BJ (cell line): ENCODE data around the gene PHPT1. TPM values are rescaled to one million over a fixed set of nuclear protein-coding genes. Genes with fewer than 3 reads are reported as not detected.

Experiments used
- CTCF ChIA-PET: fragments of 350-600 bp; formaldehyde crosslinking; extraction: SDS; loops from one replicate; lab custom pipeline; 2021; ENCODE audit warnings: antibody characterized with exemption, inconsistent platforms; lab: Yijun Ruan, JAX
- POLR2A ChIA-PET: fragments of 300-600 bp; sonication (Branson Sonifier 250); formaldehyde crosslinking; extraction: SDS; loops from one replicate; lab custom pipeline; 2021; ENCODE audit warnings: antibody characterized with exemption; lab: Charles Lee
- DNase-seq: peaks from one replicate; pipeline ENCODE4 v3.0.0-alpha.2; 2011; ENCODE audit warnings: low read depth
- H3K27me3 ChIP-seq: 2 replicates; pipeline ENCODE4 v1.6.0; 2011; ENCODE audit warnings: low read length; ENCODE audit not compliant: control insufficient read depth, insufficient read depth
- H3K36me3 ChIP-seq: 2 replicates; pipeline ENCODE4 v1.5.1; 2011; ENCODE audit warnings: low read length; ENCODE audit not compliant: control insufficient read depth, insufficient read depth
- H3K4me3 ChIP-seq: 2 replicates; pipeline ENCODE4 v1.5.1; 2011; ENCODE audit warnings: low read depth, mild to moderate bottlenecking, control low read depth, low read length
- CTCF ChIP-seq: IDR thresholded peaks from 2 replicates; pipeline ENCODE4 v1.5.1; 2011; ENCODE audit warnings: low read depth, mild to moderate bottlenecking, control low read depth, inconsistent platforms, low read length, moderate library complexity; ENCODE audit not compliant: insufficient read depth
- polyA plus RNA-seq: library from polyadenylated mRNA; depleted of rRNA; stranded (reverse); fragments of >200 nt; gene quantifications from 2 replicates; pipeline ENCODE4 v1.2.3, GENCODE V29; 2011

The PHPT1 gene
- polyA plus RNA-seq, 1 experiment = 233 TPM

DNA sequence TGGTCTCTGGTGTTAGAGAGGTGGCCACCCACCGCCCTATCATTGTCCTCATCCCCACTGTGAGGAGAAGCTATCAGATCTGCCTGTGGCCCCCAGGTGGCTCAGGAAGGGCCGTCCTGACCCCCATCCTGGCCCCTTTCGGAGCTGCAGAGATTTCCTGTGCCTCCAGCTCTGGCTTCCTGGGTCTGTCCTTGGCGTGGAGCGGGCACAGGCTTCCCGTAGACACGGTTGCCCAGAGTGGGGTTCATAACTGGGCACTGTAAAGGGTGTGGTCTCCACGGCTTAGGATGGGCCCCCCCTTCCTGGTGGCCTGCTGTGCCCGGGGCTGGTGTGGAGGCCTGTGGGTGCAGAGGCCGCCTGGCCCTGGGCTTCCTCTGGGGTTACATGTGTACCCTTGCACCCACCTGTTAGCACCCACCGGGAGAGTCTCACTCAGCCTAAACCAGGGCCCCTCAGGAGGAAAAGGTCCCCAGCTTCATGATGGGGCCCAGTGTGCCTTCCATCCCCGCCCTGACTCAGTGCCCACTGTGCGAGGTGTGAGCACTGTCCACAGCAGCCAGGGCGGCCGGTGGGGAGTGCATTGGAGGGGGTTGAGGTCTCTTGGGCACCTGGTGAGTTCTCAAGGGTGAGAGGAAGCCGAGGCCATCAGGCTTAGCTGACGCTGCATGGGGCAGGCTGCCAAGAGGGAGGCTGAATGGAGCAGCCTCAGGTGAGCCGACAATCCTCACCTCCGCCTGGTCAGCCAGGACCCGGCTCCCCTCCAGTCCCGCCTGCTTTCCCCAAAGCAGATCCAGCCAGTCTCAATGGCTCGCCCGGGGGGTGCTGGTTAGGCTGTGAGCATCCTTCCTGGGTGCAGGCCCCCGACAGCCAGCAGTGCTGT, 22.3 kb upstream of the PHPT1 start:
- ChIA-PET POLR2A (no interaction called here), CTCF (interaction anchor here (0.7 to 5.3 kb wide), 4 partner anchors 15 to 39 kb away, joined by 3 to 21 read pairs (median 4); partner anchors contain the start of gene AJM1)
- no peak for DNase-seq

DNA sequence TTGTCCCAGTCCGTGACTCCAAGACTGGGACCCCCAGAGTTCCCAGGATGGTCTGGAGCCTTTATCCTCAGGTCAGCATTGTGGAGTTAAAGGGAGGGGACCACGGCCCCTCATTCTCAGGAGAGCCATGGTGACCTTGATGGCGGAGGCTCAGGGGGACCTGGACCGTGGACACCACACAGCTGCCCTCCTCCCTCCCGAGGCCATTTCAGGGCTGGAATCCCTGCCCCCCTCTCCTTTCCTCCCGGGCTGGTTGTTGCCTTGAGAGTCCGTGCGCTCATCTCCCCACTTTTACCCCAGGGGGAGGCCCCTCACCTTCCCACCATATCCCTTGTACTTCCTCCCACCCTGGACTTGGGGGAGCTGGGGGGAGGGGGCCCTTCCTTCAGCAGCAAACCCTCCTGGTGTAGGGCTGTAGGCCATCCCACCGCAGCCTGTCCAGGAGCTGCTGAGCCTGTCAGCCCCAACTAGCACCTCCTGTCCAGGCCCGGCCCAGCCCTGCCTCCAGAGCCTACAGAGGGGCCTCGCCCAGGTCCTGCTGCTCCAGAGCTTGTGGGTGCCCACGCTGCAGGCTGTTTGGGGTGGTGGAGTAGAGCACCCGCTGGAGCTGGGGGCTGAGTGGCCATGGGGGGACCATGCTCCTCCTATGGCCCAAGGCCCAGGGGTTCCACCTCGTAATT, 21.3 kb upstream of the PHPT1 start:
- Histone ChIP-seq H3K36me3 (peaks cover 49% of the 10 kb centered on the region), H3K4me3 (no peak overlapping the region), H3K27me3 (no peaks in the 10 kb centered on the region)
- ChIA-PET POLR2A (no interaction called here), CTCF (interaction anchor here (0.7 to 2.8 kb wide), 2 partner anchors 14 to 36 kb away, joined by 4 to 16 read pairs; partner anchors contain the start of gene AJM1)
- DNase-seq = no peak
- TF ChIP-seq CTCF = no peak

More for the DNA sequence above, 22.3 kb upstream of the PHPT1 start:
- no peak overlapping the region for H3K4me3 ChIP-seq
- TF ChIP-seq CTCF = no peak
- H3K36me3 ChIP-seq = peaks cover 45% of the 10 kb centered on the region
- no peaks in the 10 kb centered on the region for H3K27me3 ChIP-seq

DNA sequence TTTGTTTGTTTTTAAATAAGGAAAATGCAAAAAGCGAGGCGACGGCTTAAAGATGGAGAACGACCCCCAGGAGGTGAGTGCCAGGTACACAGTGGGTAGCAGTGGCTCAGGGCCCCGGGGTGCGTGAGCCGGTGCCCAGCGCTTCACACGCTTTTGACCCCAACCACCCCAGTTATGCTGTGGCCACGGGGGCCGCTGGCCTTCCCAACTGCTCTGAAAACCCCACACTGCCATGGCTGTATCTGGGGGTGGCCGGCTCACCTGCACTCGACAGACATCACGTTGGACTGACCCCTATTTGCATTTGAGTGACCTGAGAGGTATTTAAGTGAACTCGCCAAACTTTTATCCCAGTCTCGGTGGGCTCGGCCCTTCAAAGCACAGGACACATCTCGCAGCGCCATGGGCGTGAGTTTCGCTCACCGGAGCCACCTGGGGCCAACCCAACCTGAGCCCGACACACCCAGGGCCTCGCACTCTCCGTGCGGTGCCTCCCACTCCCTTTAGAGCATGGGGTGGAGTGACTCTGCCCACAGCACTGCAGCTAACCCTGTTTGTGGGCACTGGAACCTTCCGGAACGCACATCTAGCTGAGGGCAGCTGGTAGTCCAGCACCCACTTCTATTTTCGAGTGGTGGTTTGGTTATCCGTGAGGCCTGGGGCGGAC, 20.6 kb upstream of the PHPT1 start:
- POLR2A ChIA-PET = no interaction called here
- peaks cover 46% of the 10 kb centered on the region for H3K36me3 ChIP-seq
- TF ChIP-seq CTCF = no peak
- H3K4me3 ChIP-seq = no peak overlapping the region
- CTCF ChIA-PET = interaction anchor here (2.8 kb wide), 1 partner anchor 13 kb away, joined by 16 read pairs; the partner anchor contains the start of gene AJM1
- H3K27me3 ChIP-seq = no peaks in the 10 kb centered on the region
- DNase-seq = no peak

DNA sequence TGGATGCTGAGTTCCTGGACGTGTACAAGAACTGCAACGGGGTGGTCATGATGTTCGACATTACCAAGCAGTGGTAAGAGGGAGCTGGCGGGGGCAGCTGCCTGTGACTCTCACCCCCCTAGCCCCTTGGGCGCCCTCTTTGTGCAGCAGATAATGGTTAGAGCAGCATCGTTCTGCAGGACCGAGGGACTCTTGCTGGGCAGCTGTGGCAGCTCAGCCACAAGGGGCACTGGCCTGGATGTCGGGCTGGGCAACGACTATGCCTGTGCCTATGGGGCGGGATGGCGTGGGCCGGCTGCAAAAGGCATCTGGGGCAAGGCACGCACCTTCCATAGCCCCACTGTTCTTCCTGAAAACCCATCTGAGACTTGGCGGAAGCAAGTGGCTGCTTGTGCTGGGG, 19.8 kb upstream of the PHPT1 start:
- Histone ChIP-seq H3K27me3 (no peaks in the 10 kb centered on the region), H3K36me3 (peaks cover 46% of the 10 kb centered on the region), H3K4me3 (no peak overlapping the region)
- ChIA-PET POLR2A (no interaction called here), CTCF (interaction anchor here (0.6 to 2.8 kb wide), 4 partner anchors 13 to 200 kb away, joined by 3 to 16 read pairs (median 4); partner anchors contain the start of gene AJM1)
- no peak for TF ChIP-seq CTCF
- DNase-seq = no peak
